GM19463 (cell line): ENCODE results near the gene KLHL5.
"Not testable (repeated sequence)": the region's sequence is repeated elsewhere in the genome, so short reads cannot be mapped to it uniquely, and the experiment has no call there.

Source experiments
- ATAC-seq: cut with Tn5 transposase; IDR thresholded peaks from one replicate; pipeline ENCODE4 v1.9.1; 2021; ENCODE audit warnings: mild to moderate bottlenecking, moderate library complexity; ENCODE audit not compliant: unreplicated experiment

KLHL5 gene

DNA sequence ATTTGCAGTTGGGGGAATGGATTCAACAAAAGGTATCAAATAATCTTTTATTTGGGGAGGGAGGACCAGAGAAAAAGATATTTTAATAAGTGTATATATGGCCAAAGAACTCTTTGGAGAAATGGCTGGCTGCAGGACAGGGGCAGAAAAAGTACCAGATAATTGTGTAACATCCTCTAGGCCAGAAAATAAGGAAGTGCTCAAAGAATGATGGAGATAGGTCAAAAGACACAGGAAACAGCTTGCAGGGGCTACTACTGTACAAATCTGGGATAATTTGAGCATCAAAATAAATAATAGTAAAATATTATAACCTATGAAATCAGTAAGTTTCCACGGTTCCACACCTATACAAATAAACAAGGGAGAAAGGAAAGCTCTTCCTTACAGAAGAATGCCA, 34.8 kb downstream of the KLHL5 start:
- ATAC-seq, result no peak

DNA sequence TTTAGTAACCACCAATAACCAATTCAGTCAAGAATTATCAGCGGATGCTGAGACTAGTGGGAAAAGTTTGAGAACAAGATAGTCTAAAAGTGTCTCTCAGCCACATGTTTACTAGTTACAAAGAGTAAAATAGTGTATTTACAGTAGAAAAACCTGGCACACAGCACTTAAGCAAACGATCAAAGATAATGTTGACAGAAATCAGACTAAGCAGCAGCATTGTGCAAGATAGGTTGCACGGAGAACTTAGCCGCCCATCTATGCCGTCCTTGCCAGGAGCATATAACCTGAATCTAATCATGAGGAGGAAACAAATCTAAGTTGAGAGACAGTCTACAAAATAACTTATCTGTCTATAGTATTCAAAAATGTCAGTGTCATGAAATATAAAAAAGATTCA, 35.3 kb downstream of the KLHL5 start:
- no peak for ATAC-seq

DNA sequence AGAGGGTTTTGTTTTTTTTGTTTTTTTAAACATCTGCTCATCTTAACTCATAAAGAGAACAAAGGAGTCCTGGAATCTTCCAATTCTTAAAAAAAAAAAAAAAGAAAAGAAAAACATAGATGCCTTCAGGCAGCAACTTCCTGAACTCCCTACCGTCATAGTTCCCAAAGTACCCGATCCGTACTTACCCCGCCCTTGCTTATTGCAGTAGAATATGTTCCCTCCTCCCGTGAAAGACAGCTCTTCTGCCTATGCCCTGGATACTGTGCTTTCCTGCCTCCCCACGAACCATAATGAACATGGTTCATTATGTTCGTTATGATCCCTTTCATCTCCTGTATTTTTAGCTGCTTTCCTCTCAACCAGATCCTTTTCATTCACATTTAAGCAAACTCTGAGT, 40.3 kb downstream of the KLHL5 start:
- no peak for ATAC-seq

DNA sequence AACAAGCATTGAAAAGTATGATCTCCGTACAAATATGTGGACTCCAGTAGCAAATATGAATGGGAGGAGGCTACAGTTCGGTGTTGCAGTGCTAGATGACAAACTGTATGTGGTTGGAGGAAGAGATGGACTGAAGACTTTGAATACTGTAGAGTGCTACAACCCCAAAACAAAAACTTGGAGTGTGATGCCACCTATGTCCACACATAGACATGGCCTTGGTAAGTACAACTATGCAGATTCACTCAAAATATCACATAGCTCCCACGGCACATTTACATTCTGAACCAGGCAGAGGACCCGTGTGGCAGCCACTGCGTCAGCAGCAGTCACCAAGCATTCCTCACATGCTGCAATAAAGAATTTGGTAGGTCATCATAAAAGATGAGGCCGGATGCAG, 41.3 kb downstream of the KLHL5 start:
- ATAC-seq, result no peak

DNA sequence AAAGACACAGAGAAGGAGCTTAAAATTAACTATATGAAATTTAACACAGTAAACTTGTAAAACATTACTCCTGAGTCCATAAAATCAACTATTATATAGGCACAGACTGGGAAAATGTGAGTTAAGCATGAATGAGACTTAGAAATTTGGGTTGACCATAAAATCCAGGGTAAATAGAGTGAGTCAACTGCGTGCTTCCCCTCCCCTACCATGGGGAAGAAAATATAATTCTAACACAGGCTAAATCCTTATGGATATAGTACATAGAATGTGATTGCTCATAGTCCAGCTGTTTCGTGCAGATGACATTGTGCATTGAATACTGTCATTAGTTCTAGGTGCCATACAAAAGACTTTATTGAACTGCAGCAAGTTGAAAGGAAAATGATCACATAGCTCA, 42.2 kb downstream of the KLHL5 start:
- no peak for ATAC-seq

DNA sequence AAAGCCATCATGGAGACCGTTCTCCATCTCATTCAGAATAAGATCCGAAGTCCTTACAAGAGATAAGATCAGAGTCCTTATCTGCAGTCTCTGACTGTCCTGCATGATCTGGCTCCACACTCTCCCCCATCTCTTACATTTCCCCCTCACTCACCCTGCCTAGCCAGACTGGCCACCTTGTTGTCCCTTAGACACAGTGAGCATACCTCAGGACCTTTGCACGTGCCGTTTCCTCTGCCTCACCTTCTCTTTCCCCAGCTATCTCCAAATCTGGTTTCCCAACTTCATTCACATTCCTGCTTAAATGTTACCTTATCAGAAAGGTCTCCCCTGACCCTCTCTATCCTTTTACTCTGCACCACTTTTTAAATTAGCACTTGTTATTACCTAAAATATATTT, 44.0 kb downstream of the KLHL5 start:
- no peak for ATAC-seq

DNA sequence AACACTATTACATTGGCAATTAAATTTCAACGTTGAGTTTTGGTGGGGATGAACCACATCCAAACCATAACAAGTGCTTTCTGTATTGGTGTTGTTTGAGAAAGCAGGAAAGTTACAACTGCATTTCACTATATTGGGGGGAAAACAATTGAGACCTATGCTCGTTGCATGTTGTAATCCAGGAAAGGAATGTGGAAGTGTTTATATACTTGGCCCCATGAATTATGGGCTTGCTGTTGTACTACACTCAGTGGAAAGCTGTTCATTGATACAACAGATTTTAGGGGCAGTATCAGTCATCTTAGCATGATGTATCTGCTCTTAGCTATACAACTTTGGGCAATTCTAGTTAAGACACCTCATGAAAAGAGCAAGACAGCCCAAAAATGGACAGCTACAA, 52.4 kb downstream of the KLHL5 start:
- no peak for ATAC-seq

DNA sequence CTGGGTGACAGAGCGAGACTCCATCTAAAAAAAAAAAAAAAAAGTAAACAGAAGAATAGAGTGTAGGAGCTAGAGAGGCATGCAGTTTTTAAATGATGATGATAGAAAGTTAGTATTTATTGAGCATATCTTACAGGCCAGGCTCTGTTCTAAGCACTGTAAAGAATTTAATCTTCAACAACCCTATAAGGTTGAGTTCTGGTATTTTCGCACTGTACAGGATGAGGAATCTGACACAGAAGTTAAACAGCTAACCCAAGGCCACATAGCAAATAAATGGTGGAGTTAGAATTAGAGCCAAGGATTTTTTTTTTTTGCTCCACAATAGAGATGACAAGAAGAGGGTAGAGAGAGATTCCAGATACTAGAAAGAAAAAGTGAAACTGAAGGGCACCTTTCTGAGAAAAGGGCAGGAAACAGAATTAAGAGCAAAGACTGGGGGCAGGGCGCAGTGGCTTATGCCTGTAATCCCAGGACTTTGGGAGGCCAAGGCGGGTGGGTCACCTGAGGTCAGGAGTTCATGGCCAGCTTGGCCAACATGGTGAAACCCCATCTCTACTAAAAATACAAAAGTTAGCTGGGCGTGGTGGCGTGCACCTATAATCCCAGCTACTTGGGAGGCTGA, 56.1 kb downstream of the KLHL5 start:
- ATAC-seq, result no peak

DNA sequence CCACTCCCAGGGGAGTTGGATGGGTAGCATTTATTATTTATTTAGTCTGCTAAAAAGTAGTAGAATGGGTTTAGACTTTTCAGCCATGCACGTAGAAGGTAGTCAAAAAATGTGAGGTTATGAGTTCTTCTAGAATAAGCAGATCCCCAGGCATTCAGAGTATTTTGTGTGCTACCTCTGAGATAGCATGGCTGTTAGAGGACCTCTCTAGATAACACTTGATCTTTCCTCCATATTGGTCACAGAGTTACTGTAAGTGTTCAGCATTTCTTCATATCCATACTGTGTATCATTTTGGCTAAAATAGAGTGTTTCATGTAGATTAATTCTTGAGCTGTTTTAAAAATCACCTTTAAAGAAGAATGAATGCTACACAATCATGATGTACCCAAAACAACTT, 58.4 kb downstream of the KLHL5 start:
- ATAC-seq, result no peak

DNA sequence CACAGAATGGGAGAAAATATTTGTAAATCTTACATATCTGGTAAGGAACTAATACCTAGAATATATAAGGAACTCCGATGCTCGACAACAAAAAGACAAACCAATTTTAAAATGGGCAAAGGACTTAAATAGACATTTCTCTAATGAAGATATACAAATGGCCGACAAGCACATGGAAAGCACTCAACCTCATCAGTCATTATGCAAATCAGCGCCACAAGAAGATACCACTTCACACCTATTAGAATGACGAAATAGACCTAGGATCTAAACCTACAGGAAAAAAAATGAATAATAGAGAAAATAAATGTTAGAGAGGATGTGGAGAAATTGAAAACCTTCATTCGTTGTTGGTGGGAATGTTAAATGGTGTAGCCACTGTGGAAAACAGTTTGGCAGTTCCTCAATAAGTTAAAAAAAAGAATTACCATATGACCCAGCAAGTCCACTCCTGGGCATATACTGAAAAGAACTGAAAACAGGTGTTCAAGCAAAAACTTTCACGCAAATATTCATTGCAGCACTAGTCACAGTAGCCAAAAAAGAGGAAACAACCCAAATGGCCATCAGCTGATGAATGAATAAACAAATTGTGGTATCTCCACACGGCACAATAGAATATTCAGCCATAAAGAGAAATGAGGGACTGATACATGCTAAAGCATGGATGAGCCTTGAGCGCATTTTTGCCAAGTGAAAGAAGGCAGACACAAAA, 63.0 kb downstream of the KLHL5 start:
- ATAC-seq, result peak; percentile 89

DNA sequence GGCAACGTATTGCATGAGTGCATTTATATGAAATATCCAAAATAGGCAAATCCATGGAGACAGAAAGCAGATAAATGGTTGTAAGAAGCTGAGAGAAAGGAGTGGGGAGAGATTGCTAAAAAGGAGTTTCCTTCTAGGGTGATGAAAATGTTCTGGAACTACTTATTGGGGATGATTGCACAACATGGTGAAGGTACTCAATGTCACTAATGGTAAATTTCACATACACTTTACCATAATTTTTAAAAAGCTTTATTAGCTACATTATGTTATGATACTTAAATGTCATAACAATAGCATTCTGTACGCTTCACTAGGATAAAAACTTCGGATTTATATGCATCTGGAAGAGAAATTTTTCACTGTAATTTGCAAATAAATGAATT, 63.6 kb downstream of the KLHL5 start:
- no peak for ATAC-seq

DNA sequence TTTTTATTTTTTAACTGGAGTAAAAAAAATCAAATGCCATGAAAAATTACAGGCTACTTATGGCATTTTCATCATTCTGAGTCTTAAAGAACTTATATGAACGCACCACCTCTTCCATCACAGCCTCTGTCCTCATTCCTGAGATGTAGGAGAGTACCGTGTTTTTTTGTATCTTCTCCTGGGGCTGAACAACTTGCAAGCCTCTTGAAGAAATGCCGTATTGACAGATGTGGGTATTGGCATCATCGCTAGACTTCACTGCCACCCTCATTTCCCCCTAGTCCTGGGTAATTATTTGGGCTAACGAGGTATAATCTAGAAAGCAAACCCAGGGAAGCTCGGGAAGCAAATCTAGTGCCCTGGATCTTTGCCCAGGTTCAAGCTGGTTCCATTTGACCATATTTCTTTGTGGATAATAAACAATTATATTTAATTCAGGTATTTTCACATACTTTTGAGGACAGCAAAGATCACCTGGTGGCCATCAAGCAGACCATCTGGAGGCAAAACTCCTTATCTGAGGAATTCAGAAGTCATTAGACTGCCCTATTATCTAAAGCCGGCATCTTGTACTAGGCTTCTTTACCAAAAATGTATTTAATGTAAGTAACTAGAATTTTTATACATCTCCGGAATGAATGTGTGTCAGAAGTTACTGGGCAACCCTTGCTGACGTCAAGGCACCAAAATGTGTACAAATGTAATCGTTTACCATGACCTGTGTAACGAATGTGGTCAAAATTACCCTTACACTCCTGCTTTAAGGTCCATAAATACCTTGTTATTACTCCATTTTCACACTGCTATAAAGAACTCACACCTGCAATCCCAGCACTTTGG, 64.4 kb downstream of the KLHL5 start:
- ATAC-seq, result no peak

DNA sequence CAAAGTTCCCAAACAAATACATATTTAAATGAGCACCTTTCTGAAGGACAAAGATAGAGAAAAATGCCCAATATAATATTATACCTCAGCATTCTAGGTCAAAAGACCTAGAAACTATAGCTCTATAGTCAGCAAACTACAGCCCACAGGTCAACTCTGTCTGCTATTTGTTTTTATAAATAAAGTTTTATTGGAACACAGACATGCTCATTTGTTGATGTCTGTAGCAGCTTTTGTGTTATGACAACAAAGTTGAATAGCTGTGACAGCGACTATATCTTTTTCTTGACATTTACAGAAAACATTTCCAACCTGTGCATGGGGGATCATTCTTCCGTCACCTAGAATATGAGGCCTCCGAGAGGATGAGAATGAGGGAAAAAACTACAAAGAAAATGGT, 71.6 kb downstream of the KLHL5 start:
- ATAC-seq, result no peak

DNA sequence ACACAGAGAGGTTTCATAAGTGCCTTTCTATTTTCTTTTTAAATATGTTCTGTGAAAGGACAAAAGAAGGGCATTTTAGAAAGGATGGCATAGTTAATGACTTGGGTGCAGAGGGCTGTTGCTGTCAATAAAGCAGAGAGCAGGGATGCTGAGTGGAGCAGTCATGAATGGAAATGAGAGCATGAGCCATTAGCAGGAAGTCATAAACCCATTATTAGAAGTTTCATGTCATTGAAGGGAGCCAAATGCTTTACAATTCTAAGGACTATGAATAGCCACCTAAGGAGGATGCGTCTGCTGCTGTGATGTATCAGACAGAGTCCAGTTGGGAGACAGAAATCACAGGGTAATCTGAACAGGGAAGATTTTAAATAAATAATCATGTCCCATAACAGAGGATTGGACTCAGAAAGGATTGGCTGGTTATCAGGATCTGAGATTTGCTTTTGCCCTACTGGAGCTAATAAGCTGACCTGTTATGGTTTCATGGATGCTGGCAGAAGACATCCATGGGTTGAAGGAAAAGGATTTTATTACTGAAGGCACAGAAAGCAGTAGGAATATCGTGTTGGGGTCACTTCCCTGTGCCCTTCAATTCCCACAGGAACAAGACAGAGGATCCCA, 72.8 kb downstream of the KLHL5 start:
- no peak for ATAC-seq

DNA sequence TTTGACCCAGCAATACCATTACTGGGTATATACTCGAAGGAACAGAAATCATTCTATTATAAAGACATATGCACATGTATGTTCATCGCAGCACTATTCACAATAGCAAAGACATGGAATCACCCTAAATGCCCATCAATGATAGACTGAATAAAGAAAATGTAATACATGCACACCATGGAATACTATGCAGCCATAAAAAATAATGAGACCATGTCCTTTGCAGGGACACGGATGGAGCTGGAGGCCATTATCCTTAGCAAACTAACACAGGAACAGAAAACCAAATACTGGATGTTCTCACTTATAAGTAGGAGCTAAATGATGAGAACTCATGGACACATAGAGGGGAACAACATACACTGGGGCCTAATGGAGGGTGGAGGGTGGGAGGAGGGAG, 76.2 kb downstream of the KLHL5 start:
- not testable (repeated sequence) for ATAC-seq

DNA sequence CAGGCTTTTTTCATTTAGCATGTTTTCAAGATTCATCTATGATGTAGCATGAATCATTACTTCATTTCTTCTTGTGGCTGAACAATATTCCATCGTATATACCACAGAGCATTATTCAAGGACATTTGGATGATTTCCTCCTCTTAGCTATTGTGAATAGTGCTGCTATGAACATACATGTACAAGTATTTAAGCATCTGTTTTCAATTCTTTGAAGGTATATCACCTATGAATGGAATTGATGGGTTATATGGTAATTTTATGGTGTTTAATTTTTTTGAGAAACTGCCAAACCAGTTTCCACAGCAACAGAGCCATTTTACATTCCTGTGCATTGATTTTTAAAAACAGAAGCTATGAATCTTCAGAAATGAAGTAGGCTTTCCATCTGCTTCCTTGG, 84.2 kb downstream of the KLHL5 start:
- ATAC-seq, result no peak

DNA sequence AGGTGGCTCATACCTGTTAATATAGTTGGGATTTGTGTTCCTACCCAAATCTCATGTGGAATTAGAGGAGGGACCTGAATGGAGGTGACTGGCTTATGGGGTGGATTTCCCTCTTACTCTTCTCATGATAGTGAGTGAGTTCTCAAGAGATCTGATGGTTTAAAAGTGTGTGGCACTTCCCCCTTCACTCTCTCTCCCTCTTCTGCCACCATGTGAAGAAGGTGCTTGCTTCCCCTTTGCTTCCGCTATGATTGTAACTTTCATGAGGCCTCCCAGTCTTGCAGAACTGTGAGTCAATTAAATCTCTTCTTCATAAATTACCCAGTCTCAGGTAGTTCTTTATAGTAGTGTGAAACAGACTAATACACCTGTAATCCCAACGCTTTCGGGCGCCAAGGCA, 92.0 kb downstream of the KLHL5 start:
- ATAC-seq, result no peak

DNA sequence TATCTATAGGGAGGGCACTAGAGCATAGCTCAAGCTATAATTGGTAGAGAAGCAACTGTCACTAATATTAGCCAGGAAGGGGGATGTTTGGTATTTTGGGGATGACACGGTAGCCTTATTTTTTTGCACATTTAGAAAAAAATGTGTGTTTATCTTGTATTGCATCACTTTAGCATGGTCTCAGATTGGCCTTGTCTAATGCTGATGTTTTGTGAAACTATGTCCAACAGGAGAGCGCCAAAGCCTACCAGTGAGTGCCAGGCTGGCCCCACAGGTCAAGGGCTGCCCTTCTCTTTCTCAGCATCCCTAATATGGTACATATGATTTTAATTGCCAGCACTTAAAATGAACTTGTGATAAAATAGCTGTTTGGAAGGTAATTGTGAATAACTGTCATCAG, 95.5 kb downstream of the KLHL5 start:
- no peak for ATAC-seq

DNA sequence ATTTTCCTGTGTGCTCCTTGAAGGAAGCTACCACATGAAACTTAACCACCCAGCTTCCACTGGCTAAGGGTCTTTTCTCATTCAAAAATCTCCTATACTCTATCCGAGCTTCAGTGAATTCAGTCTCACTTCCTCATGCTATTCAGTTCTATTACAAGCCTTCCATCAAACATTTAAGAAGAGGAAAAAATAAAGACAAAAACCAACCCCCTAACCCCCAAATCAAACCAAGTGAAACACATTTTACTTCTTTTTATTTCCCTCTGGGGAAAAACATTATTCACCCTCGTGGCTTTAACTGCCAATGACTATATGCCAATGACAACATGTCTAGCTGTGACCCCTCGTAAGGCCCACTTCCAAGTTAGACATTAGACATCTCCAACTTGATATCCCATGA, 104.1 kb downstream of the KLHL5 start:
- ATAC-seq, result peak; percentile 48

DNA sequence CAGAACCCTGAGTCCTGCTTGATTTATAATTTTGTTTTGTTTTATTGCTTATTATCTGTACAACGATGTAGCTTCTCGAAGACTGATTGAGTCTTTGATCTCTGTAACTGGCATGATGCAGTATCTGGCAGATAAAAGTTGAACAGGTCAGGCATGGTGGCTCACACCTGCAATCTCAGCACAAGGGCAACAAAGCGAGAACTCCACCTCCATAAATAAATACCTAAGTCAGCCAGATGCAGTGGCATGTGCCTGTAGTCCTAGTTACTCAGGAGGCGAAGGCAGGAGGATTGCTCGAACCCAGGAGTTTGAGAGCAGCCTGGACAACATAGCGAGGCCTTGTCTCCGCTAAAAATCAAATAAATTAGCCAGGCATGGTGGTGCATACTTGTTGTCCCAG, 104.6 kb downstream of the KLHL5 start:
- ATAC-seq, result peak; percentile 27

DNA sequence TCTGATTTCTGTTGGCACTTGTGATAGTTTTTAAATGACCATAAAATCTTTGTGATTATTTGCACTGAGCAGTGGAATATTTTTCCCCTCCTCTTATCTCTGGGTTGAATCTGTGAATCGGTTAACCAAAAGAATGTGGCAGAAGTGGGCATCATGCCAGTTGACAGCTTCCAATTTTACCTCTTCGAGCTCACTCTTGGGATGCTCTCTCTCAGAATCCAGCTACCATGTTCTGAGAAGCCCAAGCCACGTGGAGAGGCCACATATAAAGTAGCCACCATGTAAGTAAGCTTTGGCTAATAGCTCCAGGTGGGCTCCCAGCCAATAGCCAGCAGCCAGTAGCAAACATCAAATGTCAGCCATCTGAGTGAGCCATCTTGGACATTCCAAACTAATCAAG, 107.4 kb downstream of the KLHL5 start:
- no peak for ATAC-seq

DNA sequence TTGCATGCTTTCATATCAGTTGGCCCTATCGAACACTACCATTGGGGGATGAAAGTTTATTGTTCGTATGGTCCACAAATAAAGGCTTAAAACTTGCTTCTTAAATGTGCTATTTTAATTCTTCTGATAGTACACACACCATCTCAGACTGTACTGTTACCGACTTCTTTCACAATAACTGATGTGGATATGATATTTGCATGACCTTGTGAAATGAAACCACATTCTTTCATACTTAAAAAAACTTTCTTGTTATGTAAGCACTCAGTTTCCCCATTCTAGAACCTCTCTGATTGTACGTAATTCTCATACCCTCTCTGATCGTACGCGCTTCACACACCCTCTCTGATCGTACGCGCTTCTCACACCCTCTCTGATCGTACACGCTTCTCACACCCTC, 108.3 kb downstream of the KLHL5 start:
- no peak for ATAC-seq
